CD14-positive monocyte (primary cell): ENCODE data around the gene CFAP157. TPM values are rescaled to one million over a fixed set of nuclear protein-coding genes. Genes with fewer than 3 reads are reported as not detected.
A peak's percentile ranks its signal among the peaks of the same experiment; 100 is the strongest.

Experiments
- DNase-seq, 3 donors: peaks; one replicate each; pipeline ENCODE4 v3.0.0-alpha.2; 2011 to 2022
- H2AFZ ChIP-seq: 2 replicates; pipeline ENCODE4 v1.6.0; 2012; ENCODE audit warnings: mild to moderate bottlenecking, low read depth, low read length, inconsistent platforms; ENCODE audit not compliant: insufficient read depth, poor library complexity, severe bottlenecking
- H3K27ac ChIP-seq, 2 donors: 1 replicate in 1 of 2; 2 replicates in 1 of 2; pipeline ENCODE4 v1.5.1; 2012 to 2013; ENCODE audit warnings: low read length in 2 of 2, control low read depth in 1 of 2, inconsistent platforms in 1 of 2, low read depth in 1 of 2, mild to moderate bottlenecking in 1 of 2
- H3K27me3 ChIP-seq, 2 donors: one replicate each; pipeline versions ENCODE4 v1.6.0 to v1.6.1; 2011 to 2013; ENCODE audit warnings: low read length in 2 of 2; ENCODE audit not compliant: control insufficient read depth in 2 of 2, insufficient read depth in 2 of 2
- H3K36me3 ChIP-seq, 2 donors: replicated peaks in 1 of 2; 1 replicate in 1 of 2; 2 replicates in 1 of 2; pipeline versions ENCODE4 v1.5.1 to v1.6.1; 2012 to 2013; ENCODE audit warnings: low read length in 2 of 2, control low read depth in 1 of 2, inconsistent platforms in 1 of 2, mild to moderate bottlenecking in 1 of 2; ENCODE audit not compliant: insufficient read depth in 2 of 2, control insufficient read depth in 1 of 2
- H3K4me1 ChIP-seq, 2 donors: 1 replicate in 1 of 2; 2 replicates in 1 of 2; pipeline versions ENCODE4 v1.5.1 to v1.6.1; 2012 to 2013; ENCODE audit warnings: low read length in 2 of 2, control low read depth in 1 of 2, inconsistent platforms in 1 of 2, mild to moderate bottlenecking in 1 of 2, moderate library complexity in 1 of 2; ENCODE audit not compliant: insufficient read depth in 2 of 2, control insufficient read depth in 1 of 2
- H3K4me2 ChIP-seq: replicated peaks from 2 replicates; pipeline ENCODE3; 2012; ENCODE audit warnings: low read length, moderate library complexity, mild to moderate bottlenecking; ENCODE audit not compliant: poor library complexity, severe bottlenecking; ENCODE audit errors: extremely low read depth
- H3K4me3 ChIP-seq, 3 experiments: fragments of 200-600 bp in 1 of 3; sonication (generic) in 1 of 3; replicated peaks in 1 of 3; 1 replicate in 2 of 3; 2 replicates in 1 of 3; pipeline ENCODE4 v1.5.1; 2011 to 2013; ENCODE audit warnings: low read length in 3 of 3, mild to moderate bottlenecking in 3 of 3, control low read depth in 2 of 3, low read depth in 2 of 3, inconsistent platforms in 1 of 3, moderate library complexity in 1 of 3
- H3K79me2 ChIP-seq: 2 replicates; pipeline ENCODE4 v1.6.0; 2012; ENCODE audit warnings: mild to moderate bottlenecking, control low read depth, inconsistent platforms, low read length, moderate library complexity; ENCODE audit not compliant: insufficient read depth
- H3K9ac ChIP-seq: 2 replicates; pipeline ENCODE4 v1.6.0; 2017; ENCODE audit warnings: low read length, mild to moderate bottlenecking; ENCODE audit not compliant: insufficient read depth, poor library complexity, severe bottlenecking
- H3K9me3 ChIP-seq, 2 donors: replicated peaks in 1 of 2; 1 replicate in 1 of 2; 2 replicates in 1 of 2; pipeline versions ENCODE4 v1.5.1 to v1.6.1; 2012 to 2013; ENCODE audit warnings: low read length in 2 of 2, control low read depth in 1 of 2; ENCODE audit not compliant: control insufficient read depth in 1 of 2, insufficient read depth in 1 of 2
- H4K20me1 ChIP-seq: 2 replicates; pipeline ENCODE4 v1.6.0; 2012; ENCODE audit warnings: mild to moderate bottlenecking, low read length, control low read depth, moderate library complexity; ENCODE audit not compliant: insufficient read depth
- H3K27ac Mint-ChIP-seq, 7 donors: one replicate each; pipeline ENCODE4 v1.8.0; 2020; ENCODE audit warnings: mild to moderate bottlenecking in 7 of 7, mixed read lengths in 7 of 7, moderate library complexity in 6 of 7, inconsistent platforms in 2 of 7
- H3K27me3 Mint-ChIP-seq, 3 donors: one replicate each; pipeline ENCODE4 v1.8.0; 2021 to 2022; ENCODE audit warnings: low read depth in 3 of 3, mild to moderate bottlenecking in 3 of 3, mixed read lengths in 3 of 3, moderate library complexity in 3 of 3, inconsistent platforms in 1 of 3
- H3K36me3 Mint-ChIP-seq, 2 donors: one replicate each; pipeline ENCODE4 v1.8.0; 2020; ENCODE audit warnings: mixed read lengths in 2 of 2, inconsistent platforms in 1 of 2, mild to moderate bottlenecking in 1 of 2
- H3K4me1 Mint-ChIP-seq: one replicate; pipeline ENCODE4 v1.8.0; 2020; ENCODE audit warnings: mild to moderate bottlenecking, mixed read lengths
- H3K4me3 Mint-ChIP-seq, 2 donors: one replicate each; pipeline ENCODE4 v1.8.0; 2020; ENCODE audit warnings: mild to moderate bottlenecking in 2 of 2, mixed read lengths in 2 of 2, moderate library complexity in 1 of 2
- H3K9me3 Mint-ChIP-seq, 7 donors: one replicate each; pipeline ENCODE4 v1.8.0; 2020 to 2022; ENCODE audit warnings: mixed read lengths in 7 of 7, mild to moderate bottlenecking in 6 of 7, moderate library complexity in 6 of 7, inconsistent platforms in 2 of 7
- WGBS: methylation state at CpG from one replicate; pipeline ENCODE4 v1.1.5; 2013; ENCODE audit warnings: missing lambda C conversion rate; ENCODE audit not compliant: insufficient coverage; 5-methylcytosine and 5-hydroxymethylcytosine counted together
- intact Hi-C, 2 donors: fragments of 100-400 bp; cut with micrococcal nuclease; formaldehyde crosslinking; loops; one replicate each; pipeline versions ENCODE4 v1.15.0 to v1.15.1; 2023
- polyA minus RNA-seq: library from RNA; depleted of rRNA, polyadenylated mRNA; stranded (reverse); fragments of >200 nt; gene quantifications from 2 replicates; pipeline ENCODE4 v1.2.3, GENCODE V29; 2012
- polyA plus RNA-seq, 3 donors: library from polyadenylated mRNA; depleted of rRNA in 1 of 3; unstranded in 2 of 3; stranded (reverse) in 1 of 3; fragments of 300-500 nt in 2 of 3; fragments of >200 nt in 1 of 3; fragmentation: Illumina TruSeq in 2 of 3; gene quantifications; 1 replicate in 2 of 3; 2 replicates in 1 of 3; pipeline ENCODE4 v1.2.3, GENCODE V29; 2012 to 2021
- total RNA-seq, 12 experiments: library from RNA in 1 of 12; stranded (reverse) in 1 of 12; fragments of 120-200 nt in 1 of 12; gene quantifications; one replicate each; pipeline ENCODE4 v1.2.4 and lab custom pipeline; 2013 to 2026; ENCODE audit warnings: mixed read lengths in 6 of 12, inconsistent platforms in 1 of 12
- TF ChIP-seq, protein P1 (sequence below): fragments of 200-600 bp; IDR thresholded peaks from one replicate; pipeline ENCODE4 v1.8.0; 2022; ENCODE audit warnings: antibody characterized with exemption, mild to moderate bottlenecking

The CFAP157 gene
- total RNA-seq (2013) = 0.06 TPM
- polyA plus RNA-seq = under 1 TPM in 2 of 3 donors, not detected in 1; 0.06 to 0.09 TPM
- polyA minus RNA-seq = 0.14 and 0.24 TPM in 2 replicates
- 0 to 0.59 (median 0.08) reads per million in 11 experiments for total RNA-seq (lab: John Stamatoyannopoulos, UW)

DNA sequence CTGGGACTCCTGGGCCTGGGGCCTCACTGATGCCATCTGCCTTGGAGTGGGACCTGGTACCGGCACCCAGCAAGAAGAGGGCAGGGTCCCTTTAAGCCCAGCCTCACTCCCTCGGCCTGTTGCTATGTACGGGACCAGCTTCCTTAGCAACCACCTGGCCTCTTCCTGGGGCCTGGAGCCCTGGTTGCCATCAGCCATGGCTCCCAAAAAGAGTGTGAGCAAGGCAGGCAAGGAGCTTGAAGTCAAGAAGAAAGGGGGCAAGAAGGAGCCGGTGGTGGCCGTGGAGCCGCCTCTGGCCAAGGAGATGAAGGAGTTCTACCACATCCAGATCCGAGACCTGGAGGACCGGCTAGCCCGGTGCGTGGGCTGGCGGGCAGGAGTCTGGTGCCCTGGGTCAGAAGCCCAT is at the start of gene CFAP157:
TSS of gene CFAP157 (plus strand) at position 153 of the 406 bp plus-strand sequence. CDS start at position 197, 44 bp downstream.
- WGBS = 61% methylated on average over 6 of the region's 11 CpGs
- Histone ChIP-seq H3K36me3 (no peaks in the 10 kb centered on the region), H3K79me2 (no peaks in the 10 kb centered on the region), H3K4me3 (no peak within 1 kb of the TSS), H3K27me3 (peaks cover 0 to 2% of the 10 kb centered on the region in 2 donors), H3K9ac (no peak within 1 kb of the TSS), H3K9me3 (peaks cover 0 to 2% of the 10 kb centered on the region in 2 donors), H4K20me1 (no peaks in the 10 kb centered on the region), H3K27ac (no peak within 1 kb of the TSS), H3K4me2 (no peak within 1 kb of the TSS), H2AFZ (no peak within 1 kb of the TSS), H3K4me1 (peaks cover 5 to 10% of the 10 kb centered on the region in 2 donors)
- Mint-ChIP-seq H3K4me1 (peaks cover 10% of the 10 kb centered on the region), H3K27me3 (peaks cover 6 to 25% (median 13%) of the 10 kb centered on the region in 3 donors), H3K27ac (peak within 1 kb of the TSS in 4 of 7 donors; percentile 21 to 53 (median 52)), H3K36me3 (peaks cover 2% of the 10 kb centered on the region in 2 donors), H3K4me3 (no peak within 1 kb of the TSS), H3K9me3 (peaks cover 2 to 7% (median 5%) of the 10 kb centered on the region in 7 donors)
- peak in 2 of 3 donors; percentile 18 to 23 for DNase-seq
- intact Hi-C loops = no loop called here
- TF ChIP-seq, protein P1, sequence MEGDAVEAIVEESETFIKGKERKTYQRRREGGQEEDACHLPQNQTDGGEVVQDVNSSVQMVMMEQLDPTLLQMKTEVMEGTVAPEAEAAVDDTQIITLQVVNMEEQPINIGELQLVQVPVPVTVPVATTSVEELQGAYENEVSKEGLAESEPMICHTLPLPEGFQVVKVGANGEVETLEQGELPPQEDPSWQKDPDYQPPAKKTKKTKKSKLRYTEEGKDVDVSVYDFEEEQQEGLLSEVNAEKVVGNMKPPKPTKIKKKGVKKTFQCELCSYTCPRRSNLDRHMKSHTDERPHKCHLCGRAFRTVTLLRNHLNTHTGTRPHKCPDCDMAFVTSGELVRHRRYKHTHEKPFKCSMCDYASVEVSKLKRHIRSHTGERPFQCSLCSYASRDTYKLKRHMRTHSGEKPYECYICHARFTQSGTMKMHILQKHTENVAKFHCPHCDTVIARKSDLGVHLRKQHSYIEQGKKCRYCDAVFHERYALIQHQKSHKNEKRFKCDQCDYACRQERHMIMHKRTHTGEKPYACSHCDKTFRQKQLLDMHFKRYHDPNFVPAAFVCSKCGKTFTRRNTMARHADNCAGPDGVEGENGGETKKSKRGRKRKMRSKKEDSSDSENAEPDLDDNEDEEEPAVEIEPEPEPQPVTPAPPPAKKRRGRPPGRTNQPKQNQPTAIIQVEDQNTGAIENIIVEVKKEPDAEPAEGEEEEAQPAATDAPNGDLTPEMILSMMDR = no peak

DNA sequence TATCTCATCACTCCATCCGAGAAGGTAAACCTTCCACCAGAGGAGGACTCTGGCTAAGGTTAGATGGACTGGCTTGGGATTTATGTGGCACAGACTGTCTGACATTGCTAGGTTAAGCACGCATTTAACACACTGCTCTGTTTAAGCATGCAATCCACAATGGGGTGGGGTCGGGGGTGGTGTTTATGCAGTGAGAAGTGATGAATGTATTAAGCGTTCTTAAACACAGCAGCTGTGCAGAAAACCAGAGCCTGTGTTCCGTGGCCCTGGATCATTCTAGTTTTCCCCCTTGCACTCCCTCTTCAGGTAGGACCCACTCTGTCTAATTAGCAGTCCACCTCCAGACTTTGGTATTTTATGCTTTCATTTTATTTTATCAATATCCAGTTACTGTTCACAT is 48.4 kb upstream of the CFAP157 start:
- no peak overlapping the region for H3K27ac ChIP-seq
- no peak overlapping the region for H3K9ac ChIP-seq
- Mint-ChIP-seq H3K36me3 (no peaks in the 10 kb centered on the region), H3K9me3 (no peaks in the 10 kb centered on the region), H3K4me1 (no peaks in the 10 kb centered on the region), H3K4me3 (no peak overlapping the region), H3K27me3 (peaks cover 0 to 7% (median 6%) of the 10 kb centered on the region in 3 donors), H3K27ac (no peak overlapping the region)
- no peaks in the 10 kb centered on the region for H4K20me1 ChIP-seq
- no peaks in the 10 kb centered on the region for H3K9me3 ChIP-seq
- no peak for DNase-seq
- H3K4me2 ChIP-seq = no peak overlapping the region
- intact Hi-C loops = no loop called here
- WGBS = 100% methylated on average over 2 of the region's 5 CpGs
- no peak overlapping the region for H2AFZ ChIP-seq
- no peaks in the 10 kb centered on the region for H3K36me3 ChIP-seq
- TF ChIP-seq, protein P1 = no peak
- no peaks in the 10 kb centered on the region for H3K27me3 ChIP-seq
- H3K79me2 ChIP-seq = no peaks in the 10 kb centered on the region
- H3K4me1 ChIP-seq = no peaks in the 10 kb centered on the region
- no peak overlapping the region for H3K4me3 ChIP-seq
